Bronchial epithelial cell (primary cell): ENCODE measurements around the gene DSE. TPM values are rescaled to one million over a fixed set of nuclear protein-coding genes. Genes with fewer than 3 reads are reported as not detected.

Experiments used
- DNase-seq: peaks from one replicate; pipeline ENCODE4 v3.0.0-alpha.2; 2010; ENCODE audit warnings: low read depth
- FAIRE-seq: peaks from 2 replicates; lab custom pipeline; 2011; peaks lifted over from hg19 to GRCh38; lab: Jason Lieb, UNC
- H3K27me3 ChIP-seq: 2 replicates; pipeline ENCODE4 v1.5.1; 2011; ENCODE audit warnings: low read length; ENCODE audit not compliant: control insufficient read depth, insufficient read depth
- H3K36me3 ChIP-seq: 2 replicates; pipeline ENCODE4 v1.5.1; 2011; ENCODE audit warnings: low read length; ENCODE audit not compliant: control insufficient read depth, insufficient read depth
- H3K4me3 ChIP-seq: 2 replicates; pipeline ENCODE4 v1.5.1; 2011; ENCODE audit warnings: mild to moderate bottlenecking, low read depth, low read length, control low read depth
- total RNA-seq: library from RNA; depleted of rRNA; stranded (reverse); fragments of >200 nt; gene quantifications from 2 replicates; pipeline ENCODE4 v1.2.1, GENCODE V29; 2014
- TF ChIP-seq, protein P1 (sequence below): IDR thresholded peaks from 2 replicates; pipeline ENCODE4 v1.5.1; 2011; ENCODE audit warnings: mild to moderate bottlenecking, moderate library complexity, low read length, control low read depth, inconsistent platforms; ENCODE audit not compliant: insufficient read depth, severe bottlenecking

Gene DSE
- total RNA-seq, 1 donor from 2014 or later: 100 TPM

- TF ChIP-seq, protein P1, sequence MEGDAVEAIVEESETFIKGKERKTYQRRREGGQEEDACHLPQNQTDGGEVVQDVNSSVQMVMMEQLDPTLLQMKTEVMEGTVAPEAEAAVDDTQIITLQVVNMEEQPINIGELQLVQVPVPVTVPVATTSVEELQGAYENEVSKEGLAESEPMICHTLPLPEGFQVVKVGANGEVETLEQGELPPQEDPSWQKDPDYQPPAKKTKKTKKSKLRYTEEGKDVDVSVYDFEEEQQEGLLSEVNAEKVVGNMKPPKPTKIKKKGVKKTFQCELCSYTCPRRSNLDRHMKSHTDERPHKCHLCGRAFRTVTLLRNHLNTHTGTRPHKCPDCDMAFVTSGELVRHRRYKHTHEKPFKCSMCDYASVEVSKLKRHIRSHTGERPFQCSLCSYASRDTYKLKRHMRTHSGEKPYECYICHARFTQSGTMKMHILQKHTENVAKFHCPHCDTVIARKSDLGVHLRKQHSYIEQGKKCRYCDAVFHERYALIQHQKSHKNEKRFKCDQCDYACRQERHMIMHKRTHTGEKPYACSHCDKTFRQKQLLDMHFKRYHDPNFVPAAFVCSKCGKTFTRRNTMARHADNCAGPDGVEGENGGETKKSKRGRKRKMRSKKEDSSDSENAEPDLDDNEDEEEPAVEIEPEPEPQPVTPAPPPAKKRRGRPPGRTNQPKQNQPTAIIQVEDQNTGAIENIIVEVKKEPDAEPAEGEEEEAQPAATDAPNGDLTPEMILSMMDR: no peak
- Histone ChIP-seq H3K4me3 (no peak overlapping the region), H3K27me3 (no peaks in the 10 kb centered on the region), H3K36me3 (no peaks in the 10 kb centered on the region)
- DNase-seq (no peak), FAIRE-seq (no peak)
Observed at GRCh38 chr6:116364321-116364720, 6.4 kb upstream of the DSE start.

- Histone ChIP-seq H3K4me3 (no peak overlapping the region), H3K36me3 (no peaks in the 10 kb centered on the region), H3K27me3 (no peaks in the 10 kb centered on the region)
- no peak for FAIRE-seq
- DNase-seq: peak; percentile 94
- TF ChIP-seq, protein P1: no peak
Observed at GRCh38 chr6:116365743-116366142, 5.0 kb upstream of the DSE start.

DNA sequence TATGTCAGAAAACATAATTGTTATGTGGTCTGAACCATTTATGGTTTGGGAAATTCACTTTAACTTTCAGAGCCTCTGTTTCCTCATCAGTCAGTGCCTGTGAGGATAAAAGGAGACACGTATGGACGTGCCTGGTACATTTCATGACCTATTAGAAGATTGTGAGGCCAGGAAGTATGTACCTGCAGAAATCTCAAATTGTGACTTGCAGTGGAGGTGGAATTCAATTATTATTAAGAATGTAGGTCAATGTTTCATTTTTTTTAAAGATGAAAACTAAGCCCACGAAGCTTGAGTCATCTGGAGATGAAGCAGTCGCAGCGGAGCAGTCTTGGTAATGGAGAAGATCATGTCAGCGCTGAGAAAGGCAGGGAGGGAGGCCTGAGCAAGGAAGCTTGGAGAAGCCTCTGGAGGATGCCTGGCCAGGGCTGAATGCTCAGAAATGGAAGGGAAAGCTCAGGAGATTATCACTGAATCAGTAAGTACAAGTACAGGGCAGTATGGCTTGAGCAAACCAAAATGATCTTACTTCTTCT, 3.9 kb upstream of the DSE start:
- TF ChIP-seq, protein P1: no peak
- DNase-seq (peak; percentile 85), FAIRE-seq (no peak)
- no peak overlapping the region for H3K4me3 ChIP-seq
- no peaks in the 10 kb centered on the region for H3K36me3 ChIP-seq
- H3K27me3 ChIP-seq: no peaks in the 10 kb centered on the region

DNA sequence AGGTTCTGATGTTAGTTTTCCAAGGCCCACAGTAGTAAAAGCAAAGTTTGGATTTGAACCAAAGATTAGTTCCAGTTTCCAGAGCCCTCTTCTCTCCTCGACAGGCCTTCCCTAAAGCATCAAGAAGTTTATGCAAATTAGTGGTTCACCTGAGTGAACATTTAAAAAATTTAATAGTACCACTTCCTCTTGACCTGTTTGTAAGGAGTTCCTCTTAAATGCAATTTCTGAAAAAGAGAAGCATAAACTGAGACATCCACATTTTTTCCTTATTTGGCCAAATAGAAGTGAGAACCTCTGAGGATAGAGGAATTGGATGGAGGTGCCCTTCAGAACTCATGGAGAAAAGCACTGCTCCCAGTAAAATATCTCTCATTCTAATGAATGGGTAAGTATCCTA, 1.2 kb upstream of the DSE start:
- Histone ChIP-seq H3K27me3 (no peaks in the 10 kb centered on the region), H3K4me3 (peak overlapping the region; percentile 70)

DNA sequence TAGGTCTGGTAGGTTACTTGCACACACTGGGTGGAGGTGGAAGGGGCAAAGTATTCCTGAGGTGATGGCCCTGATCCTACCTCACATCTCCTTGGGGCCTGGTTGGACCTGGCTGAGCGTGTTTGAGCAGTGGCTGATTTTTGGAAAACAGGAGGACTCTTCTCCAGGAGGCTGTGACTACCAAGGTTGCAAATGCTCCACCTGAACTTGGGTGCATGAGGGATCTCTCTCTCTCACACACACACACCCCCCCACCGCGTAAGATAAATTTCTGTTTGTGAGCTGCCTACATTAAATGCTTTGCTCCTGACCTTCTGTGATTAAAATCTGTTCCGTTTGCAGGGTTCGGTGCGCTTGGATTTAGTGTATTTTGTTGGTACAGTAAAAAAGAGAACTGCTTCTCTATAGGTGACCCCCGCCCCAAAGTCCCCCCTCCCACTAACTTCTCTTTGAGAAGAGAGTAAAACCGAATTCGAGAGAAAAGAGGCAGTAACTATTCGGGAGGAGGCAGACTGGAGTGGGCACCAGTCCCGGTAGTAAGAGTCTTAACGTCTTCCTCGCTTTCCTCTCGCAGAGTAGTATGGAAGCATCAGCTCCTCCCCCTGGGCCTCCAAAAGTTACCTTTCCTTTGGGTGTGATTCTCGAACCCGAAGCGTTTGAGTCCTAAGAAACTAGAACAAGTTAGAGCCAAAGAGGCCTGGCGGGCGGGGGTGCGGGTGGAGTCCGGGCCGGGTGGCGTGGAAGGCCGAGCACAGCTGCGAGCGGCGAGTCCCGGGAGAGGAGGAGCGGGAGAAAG, 585 bp upstream of the DSE start:
- peak; percentile 75 for DNase-seq
- TF ChIP-seq, protein P1: no peak
- Histone ChIP-seq H3K4me3 (peak overlapping the region; percentile 70), H3K36me3 (no peaks in the 10 kb centered on the region), H3K27me3 (no peaks in the 10 kb centered on the region)
- no peak for FAIRE-seq

More for the DNA sequence above, 1.2 kb upstream of the DSE start:
- FAIRE-seq (no peak), DNase-seq (peak; percentile 17)
- TF ChIP-seq, protein P1: no peak
- H3K36me3 ChIP-seq: no peaks in the 10 kb centered on the region
